GM12878 (cell line): Measurements from ENCODE around the gene TARBP2. TPM values are rescaled to one million over a fixed set of nuclear protein-coding genes. Genes with fewer than 3 reads are reported as not detected.
A peak's percentile ranks its signal among the peaks of the same experiment; 100 is the strongest.

Source experiments
- BCLAF1 ChIP-seq: fragments of 450-650 bp; IDR thresholded peaks from 2 replicates; pipeline ENCODE4 v1.6.1; 2017; ENCODE audit warnings: antibody characterized with exemption, mild to moderate bottlenecking, moderate library complexity
- BMI1 ChIP-seq: fragments of 450-650 bp; IDR thresholded peaks from 2 replicates; pipeline ENCODE4 v1.6.1; 2016; ENCODE audit warnings: mild to moderate bottlenecking, moderate library complexity, borderline replicate concordance
- CHD4 ChIP-seq: fragments of 200-600 bp; sonication (generic); IDR thresholded peaks from 2 replicates; pipeline ENCODE4 v1.6.1; 2016; ENCODE audit warnings: mild to moderate bottlenecking
- CREB1 ChIP-seq: IDR thresholded peaks from 2 replicates; pipeline ENCODE4 v1.6.1; 2012; ENCODE audit warnings: low read depth, mild to moderate bottlenecking, inconsistent platforms
- ELK1 ChIP-seq: IDR thresholded peaks from 2 replicates; pipeline ENCODE4 v1.6.1; 2012; ENCODE audit warnings: low read depth, low read length, improper control_type of control experiment
- GABPA ChIP-seq: IDR thresholded peaks from 2 replicates; pipeline ENCODE4 v1.6.1; 2014; ENCODE audit warnings: antibody characterized with exemption, low read depth, mild to moderate bottlenecking, inconsistent platforms
- RAD21 ChIP-seq: IDR thresholded peaks from 2 replicates; pipeline ENCODE4 v1.6.1; 2011; ENCODE audit warnings: mild to moderate bottlenecking, low read depth, low read length, moderate library complexity; ENCODE audit not compliant: insufficient read depth
- REST ChIP-seq: IDR thresholded peaks from 2 replicates; pipeline ENCODE4 v1.6.1; 2012; ENCODE audit warnings: mild to moderate bottlenecking, low read depth, low read length
- RFX5 ChIP-seq: IDR thresholded peaks from 2 replicates; pipeline ENCODE4 v1.6.1; 2011; ENCODE audit warnings: low read depth, low read length, improper control_type of control experiment
- TARDBP ChIP-seq: IDR thresholded peaks from 2 replicates; pipeline ENCODE4 v1.6.1; 2016; ENCODE audit warnings: borderline replicate concordance
- ZNF217 ChIP-seq: fragments of 450-650 bp; IDR thresholded peaks from 2 replicates; pipeline ENCODE4 v1.6.1; 2017; ENCODE audit warnings: antibody characterized with exemption, mild to moderate bottlenecking
- ZNF622 ChIP-seq: fragments of 450-650 bp; IDR thresholded peaks from 2 replicates; pipeline ENCODE4 v1.6.1; 2017; ENCODE audit warnings: mild to moderate bottlenecking, inconsistent platforms
- polyA plus RNA-seq, 11 experiments: library from polyadenylated mRNA; depleted of rRNA in 4 of 11; unstranded in 6 of 11; stranded (reverse) in 5 of 11; fragments of >200 nt; fragmentation: Nextera tagmentation in 4 of 11; fragmentation: Illumina TruSeq in 1 of 11; extraction: Ambion mirVana in 4 of 11; extraction: Trizol in 1 of 11; gene quantifications; 1 replicate in 1 of 11; 2 replicates in 10 of 11; pipeline versions ENCODE4 v1.2.1 to v1.2.3, GENCODE V29; 2011 to 2016; ENCODE audit warnings: inconsistent platforms in 2 of 11, missing spikeins in 2 of 11, low read depth in 1 of 11
- total RNA-seq, 4 experiments: library from RNA; depleted of rRNA in 3 of 4; stranded (reverse); fragments of >200 nt in 3 of 4; fragmentation: Illumina TruSeq in 1 of 4; extraction: Trizol in 1 of 4; gene quantifications; 2 replicates each; pipeline versions ENCODE4 v1.2.1 to v1.2.3, GENCODE V29; 2013 to 2021
- TF ChIP-seq, protein P1 (sequence below): IDR thresholded peaks from 2 replicates; pipeline ENCODE4 v1.6.1; 2011; ENCODE audit warnings: low read depth, mild to moderate bottlenecking, low read length, moderate library complexity, borderline replicate concordance; ENCODE audit errors: extremely low read depth
- TF ChIP-seq, protein P2 (sequence below): fragments of 450-650 bp; IDR thresholded peaks from 2 replicates; pipeline ENCODE4 v1.6.1; 2017; ENCODE audit warnings: mild to moderate bottlenecking, moderate library complexity
- TF ChIP-seq, protein P3 (sequence below): IDR thresholded peaks from 2 replicates; pipeline ENCODE4 v1.6.1; 2011; ENCODE audit warnings: mild to moderate bottlenecking, low read depth, low read length, moderate library complexity; ENCODE audit not compliant: insufficient replicate concordance

The TARBP2 gene
- total and polyA plus RNA-seq, 10 of the 15 experiments (the other 5 are each of a cell fraction or from before 2014, with no cell fraction given): 5.5 to 60.1 (median 36.8) TPM

GRCh38 chr12:53500776-53501614, at the start of gene TARBP2 (continued):
- no peak for TF ChIP-seq ZNF622
- TF ChIP-seq, protein P1, sequence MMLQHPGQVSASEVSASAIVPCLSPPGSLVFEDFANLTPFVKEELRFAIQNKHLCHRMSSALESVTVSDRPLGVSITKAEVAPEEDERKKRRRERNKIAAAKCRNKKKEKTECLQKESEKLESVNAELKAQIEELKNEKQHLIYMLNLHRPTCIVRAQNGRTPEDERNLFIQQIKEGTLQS: peak; percentile 59; the same call in 1 of the 2 replicates
- peak; percentile 42; the same call in 1 of the 2 replicates for TF ChIP-seq ELK1
- TF ChIP-seq, protein P2, sequence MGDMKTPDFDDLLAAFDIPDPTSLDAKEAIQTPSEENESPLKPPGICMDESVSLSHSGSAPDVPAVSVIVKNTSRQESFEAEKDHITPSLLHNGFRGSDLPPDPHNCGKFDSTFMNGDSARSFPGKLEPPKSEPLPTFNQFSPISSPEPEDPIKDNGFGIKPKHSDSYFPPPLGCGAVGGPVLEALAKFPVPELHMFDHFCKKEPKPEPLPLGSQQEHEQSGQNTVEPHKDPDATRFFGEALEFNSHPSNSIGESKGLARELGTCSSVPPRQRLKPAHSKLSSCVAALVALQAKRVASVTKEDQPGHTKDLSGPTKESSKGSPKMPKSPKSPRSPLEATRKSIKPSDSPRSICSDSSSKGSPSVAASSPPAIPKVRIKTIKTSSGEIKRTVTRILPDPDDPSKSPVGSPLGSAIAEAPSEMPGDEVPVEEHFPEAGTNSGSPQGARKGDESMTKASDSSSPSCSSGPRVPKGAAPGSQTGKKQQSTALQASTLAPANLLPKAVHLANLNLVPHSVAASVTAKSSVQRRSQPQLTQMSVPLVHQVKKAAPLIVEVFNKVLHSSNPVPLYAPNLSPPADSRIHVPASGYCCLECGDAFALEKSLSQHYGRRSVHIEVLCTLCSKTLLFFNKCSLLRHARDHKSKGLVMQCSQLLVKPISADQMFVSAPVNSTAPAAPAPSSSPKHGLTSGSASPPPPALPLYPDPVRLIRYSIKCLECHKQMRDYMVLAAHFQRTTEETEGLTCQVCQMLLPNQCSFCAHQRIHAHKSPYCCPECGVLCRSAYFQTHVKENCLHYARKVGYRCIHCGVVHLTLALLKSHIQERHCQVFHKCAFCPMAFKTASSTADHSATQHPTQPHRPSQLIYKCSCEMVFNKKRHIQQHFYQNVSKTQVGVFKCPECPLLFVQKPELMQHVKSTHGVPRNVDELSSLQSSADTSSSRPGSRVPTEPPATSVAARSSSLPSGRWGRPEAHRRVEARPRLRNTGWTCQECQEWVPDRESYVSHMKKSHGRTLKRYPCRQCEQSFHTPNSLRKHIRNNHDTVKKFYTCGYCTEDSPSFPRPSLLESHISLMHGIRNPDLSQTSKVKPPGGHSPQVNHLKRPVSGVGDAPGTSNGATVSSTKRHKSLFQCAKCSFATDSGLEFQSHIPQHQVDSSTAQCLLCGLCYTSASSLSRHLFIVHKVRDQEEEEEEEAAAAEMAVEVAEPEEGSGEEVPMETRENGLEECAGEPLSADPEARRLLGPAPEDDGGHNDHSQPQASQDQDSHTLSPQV: no peak
- TF ChIP-seq CHD4: no peak
- no peak for TF ChIP-seq BCLAF1
- TF ChIP-seq TARDBP: 0 out of 2 replicates have a peak, but pooled peaks have one; percentile 71
- no peak for TF ChIP-seq GABPA
- TF ChIP-seq RAD21: no peak
- TF ChIP-seq, protein P3, sequence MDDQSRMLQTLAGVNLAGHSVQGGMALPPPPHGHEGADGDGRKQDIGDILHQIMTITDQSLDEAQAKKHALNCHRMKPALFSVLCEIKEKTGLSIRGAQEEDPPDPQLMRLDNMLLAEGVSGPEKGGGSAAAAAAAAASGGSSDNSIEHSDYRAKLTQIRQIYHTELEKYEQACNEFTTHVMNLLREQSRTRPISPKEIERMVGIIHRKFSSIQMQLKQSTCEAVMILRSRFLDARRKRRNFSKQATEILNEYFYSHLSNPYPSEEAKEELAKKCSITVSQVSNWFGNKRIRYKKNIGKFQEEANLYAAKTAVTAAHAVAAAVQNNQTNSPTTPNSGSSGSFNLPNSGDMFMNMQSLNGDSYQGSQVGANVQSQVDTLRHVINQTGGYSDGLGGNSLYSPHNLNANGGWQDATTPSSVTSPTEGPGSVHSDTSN: peak; percentile 14
- peak; percentile 98 for TF ChIP-seq CREB1
- TF ChIP-seq REST: no peak
- peak; percentile 89 for TF ChIP-seq RFX5
- TF ChIP-seq ZNF217: no peak
- TF ChIP-seq BMI1: no peak
